GM19395 (cell line): ENCODE measurements around the gene HPX.

Experiments used
- ATAC-seq: cut with Tn5 transposase; IDR thresholded peaks from one replicate; pipeline ENCODE4 v1.9.1; 2021; ENCODE audit warnings: mild to moderate bottlenecking, moderate library complexity; ENCODE audit not compliant: unreplicated experiment

Gene HPX

DNA sequence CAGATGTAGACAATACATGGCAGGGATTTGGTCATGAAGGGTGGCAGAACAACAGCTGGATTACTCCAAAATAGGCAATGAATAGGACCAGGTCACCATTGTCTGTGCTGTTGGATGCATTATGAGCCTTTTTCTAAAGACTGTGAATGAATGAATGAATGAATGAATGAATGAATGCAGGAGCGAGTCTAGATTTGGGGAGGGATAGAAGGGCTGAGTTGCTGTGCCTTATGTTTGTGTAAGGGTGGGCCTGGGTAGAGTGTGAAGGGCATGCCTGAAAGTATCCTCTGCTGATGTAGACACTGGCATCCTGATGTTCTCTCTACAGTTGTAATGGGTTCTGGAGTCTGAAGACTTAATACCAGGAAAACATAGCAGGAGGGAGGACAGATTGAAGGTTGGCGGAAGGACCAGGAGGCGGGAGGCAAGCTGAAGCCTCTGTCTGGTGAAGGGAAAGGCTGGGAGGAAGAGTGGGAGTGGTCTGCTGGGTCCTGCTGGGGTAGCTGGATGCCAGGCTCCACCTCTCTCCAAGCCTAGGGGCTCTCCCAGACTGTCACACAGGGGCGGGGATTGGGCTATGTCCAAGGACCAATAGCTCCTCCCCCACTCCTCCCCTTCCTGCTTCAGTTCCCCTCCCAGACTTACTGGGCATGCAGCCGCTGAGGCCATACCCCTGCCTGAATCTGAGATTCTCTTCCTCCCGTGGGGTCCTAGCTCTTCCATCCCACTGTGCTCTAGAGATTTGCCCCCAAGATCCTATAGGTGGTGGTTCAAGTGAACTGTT is 28.1 kb upstream of the HPX start:
- ATAC-seq, result peak; percentile 65

DNA sequence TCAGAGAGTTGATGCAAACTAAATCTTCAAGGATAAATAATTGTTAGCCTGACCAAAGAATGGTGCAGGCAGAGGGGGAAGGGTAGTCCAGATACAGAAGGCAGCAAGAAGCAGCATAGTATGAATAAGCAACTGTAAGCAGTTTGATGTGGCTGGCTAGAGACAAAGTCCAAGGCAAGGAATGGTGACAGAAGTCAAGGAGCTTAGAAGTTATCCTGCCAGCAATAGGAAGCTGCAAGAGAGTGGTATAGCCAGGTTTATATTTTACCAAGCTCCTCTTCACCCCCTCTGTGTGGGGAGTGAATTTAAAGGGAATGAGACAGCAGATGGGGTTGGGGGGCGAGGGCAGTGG is 18.3 kb upstream of the HPX start:
- ATAC-seq, result no peak

GRCh38 chr11:6458352-6459098 is 17.7 kb upstream of the HPX start:
- no peak for ATAC-seq

DNA sequence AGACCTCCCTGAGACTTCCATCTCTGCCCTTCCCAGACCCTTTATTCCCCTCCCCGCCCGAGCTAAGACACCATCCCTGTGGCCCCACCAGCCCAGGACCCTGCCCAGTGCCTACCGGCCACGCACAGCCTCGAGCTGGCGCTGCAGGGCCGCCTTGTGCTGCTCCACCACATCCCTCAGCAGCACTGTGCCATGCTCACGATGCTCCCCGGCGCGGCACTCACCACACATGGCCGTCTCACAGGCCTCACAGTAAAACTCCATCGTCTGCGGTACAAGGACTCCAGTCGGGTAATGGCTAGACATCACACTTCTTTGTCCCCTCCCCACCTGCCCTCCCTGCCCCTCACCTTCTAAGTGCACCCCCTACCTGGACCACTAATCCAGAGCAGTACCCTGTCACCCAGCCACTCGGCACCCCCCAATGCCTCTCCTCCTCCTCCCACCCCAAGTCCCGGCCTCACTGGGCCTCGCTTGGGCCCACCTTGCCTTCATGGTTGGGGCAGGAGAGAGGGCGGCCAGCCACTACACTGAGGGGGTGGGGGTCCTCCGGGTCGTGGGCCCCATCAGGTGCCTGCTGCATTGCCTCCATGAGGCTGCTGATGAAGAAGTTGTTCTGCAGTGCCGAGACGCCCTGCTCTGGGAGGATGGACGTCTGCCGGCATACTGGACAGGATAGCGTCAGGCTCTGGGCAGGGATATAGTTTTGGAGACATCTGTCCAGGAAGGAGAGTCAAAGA is 17.0 kb upstream of the HPX start:
- no peak for ATAC-seq

DNA sequence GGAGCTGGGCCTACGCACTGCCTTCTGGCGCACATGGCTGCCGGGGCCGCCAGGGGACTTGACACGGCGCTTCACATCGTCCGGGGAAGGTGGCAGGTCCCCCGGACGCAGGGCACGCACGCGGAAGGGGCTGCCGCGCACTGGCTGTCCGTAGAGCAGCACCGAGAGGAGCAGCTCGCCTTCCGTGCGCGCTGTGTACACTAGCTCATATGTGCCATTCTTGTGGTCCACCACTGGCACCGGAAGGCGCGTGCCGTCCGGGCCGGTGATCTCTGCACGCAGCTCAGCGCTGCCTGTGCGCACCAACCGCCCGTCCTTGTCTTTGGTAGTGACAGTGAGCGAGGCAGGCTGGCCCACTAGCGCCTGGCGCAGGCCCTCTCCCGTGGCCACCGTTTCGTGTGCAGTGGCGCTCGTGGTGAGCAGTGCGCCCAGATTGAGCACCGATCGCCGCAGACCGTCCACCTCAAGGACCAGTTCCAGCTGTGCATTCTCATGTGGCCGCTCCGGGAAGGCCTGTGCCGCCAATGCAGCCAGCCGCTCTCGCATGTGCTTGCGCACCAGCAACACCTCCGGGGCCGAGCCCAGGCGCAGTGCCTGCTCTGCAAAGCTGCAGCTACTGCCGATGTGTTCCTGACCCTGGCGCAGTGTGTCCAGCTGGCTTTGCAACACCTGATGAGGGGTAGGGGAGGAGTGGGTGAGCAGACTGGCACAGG is 15.7 kb upstream of the HPX start:
- no peak for ATAC-seq

- ATAC-seq, result no peak
Measured at GRCh38 chr11:6455070-6455469, 14.3 kb upstream of the HPX start.

GRCh38 chr11:6453152-6453551 is 12.4 kb upstream of the HPX start:
- no peak for ATAC-seq

DNA sequence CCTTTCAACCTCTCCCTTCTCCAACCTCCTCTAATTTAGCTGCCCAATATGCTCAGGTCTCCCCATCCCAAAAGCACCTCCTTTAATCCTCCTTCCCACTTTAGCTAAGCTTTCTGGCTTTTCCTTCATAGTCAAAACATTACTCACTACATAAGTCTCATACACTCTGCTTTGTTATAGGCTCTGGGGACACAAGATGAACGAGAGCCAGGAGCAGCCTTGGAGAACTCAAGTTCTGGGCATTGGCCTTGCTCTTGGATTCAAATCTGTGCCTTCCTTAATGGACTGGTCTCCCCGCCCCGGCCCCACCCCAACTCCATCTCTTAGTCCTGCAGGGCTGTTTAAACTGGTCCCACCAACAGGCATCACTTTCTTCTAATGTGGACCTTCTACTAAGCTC is 11.4 kb upstream of the HPX start:
- no peak for ATAC-seq

- no peak for ATAC-seq
Measured at GRCh38 chr11:6448574-6448973, 7.8 kb upstream of the HPX start.

DNA sequence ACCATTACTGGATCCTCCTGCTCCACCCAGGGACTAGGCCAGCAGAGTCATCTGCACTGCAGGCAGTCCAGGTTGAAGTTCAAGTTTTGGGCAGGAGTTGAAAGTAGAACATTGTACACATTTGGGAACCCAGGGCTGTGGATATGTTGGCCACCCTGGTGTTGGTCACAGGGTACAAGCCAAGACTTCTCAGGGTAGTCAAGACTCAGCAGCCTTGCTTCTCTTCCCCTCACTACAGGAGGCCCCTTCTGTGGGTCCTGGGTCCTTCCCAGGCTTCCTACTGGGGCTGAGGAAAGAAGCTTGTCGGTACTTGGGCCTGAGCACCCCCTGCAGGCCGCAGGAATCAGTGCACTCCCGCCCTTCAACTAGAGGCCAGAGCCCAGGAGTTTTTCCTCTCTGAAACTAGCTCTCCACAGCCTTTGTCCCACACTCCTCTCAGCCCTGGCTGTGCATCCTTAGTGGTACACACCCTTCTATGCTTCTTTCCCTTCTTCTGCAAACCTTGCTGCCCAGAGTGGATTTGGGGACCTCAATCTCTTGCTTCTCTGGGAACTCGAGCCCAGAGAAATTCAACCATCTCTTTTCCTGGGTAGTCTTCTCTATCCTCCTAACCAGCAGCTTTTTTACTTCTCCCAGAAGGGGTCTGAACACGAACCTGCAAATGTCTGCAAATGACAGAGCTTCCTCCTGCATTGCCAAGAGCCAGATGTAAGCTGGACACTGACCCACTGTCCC is 2.6 kb upstream of the HPX start:
- ATAC-seq, result peak; percentile 84

- ATAC-seq, result no peak
Measured at GRCh38 chr11:6442441-6442840, 1.7 kb upstream of the HPX start.

- no peak for ATAC-seq
Measured at GRCh38 chr11:6438979-6439571, 1.7 kb downstream of the HPX start.

GRCh38 chr11:6437993-6438392 is 2.8 kb downstream of the HPX start:
- ATAC-seq, result no peak

DNA sequence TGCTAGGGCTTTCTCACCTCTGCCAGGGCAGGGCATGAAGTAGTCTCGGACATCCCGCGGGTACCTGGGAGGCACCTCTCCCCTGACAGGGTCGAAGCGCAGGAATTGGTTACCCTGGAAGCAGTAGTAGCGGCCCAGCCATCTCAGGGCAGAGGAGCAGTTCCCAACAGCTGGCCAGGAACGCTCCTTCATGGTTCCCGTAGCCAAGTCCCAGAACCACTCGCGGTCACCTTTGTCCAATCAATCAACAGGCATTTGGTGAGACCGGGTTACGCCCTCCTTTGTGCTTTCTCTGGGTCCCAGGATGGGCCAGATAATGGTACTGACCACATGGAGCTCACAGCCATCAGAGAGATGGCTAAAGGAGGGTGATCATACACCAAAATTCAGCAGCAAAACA is 3.4 kb downstream of the HPX start:
- ATAC-seq, result no peak

DNA sequence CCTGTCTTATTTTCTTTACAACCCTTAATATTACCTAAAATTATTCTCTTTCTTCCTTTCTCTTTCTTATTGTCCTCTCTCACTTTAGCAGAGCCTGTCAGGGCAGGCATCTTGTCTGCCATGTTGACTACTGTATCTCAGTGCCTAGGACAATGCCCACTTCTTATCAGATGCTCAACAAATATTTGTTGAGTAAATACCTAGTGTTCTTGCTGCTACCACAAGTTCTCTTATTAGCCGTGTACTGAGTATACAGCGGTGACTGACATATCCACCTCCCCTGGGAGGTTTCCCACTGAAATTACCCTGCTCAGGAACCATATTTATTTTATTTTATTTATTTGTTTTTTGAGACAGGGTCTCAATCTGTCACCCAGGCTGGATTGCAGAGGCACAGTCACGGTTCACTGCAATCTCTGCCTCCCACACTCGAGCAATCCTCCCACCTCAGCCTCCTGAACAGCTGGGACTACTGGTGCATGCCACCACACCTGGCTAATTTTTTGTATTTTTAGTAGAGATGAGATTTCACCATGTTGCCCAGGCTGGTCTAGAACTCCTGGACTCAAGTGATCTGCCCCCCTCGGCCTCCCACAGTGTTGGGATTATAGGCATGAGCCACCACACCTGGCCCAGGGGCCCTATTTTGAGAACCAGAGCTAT is 6.7 kb downstream of the HPX start:
- ATAC-seq, result no peak

DNA sequence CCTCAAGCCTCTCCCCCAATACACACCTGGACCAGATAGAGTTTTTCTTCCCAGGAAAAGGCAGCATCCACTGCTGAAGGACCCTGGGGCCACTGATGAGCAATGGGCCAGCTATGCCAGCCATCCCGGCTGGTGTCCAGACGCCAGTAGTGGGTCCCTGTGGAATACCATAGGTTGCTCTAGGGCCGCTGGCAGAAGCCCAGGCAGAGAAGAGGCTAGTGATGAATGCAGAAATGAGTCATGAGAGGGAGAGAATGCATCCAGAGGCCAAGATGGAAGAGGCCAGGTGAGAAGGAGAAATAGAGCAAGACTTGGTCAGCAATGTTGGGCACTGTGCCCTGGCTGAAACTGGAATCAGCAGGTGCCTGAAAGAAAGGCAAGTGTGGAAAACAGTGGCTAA is 8.9 kb downstream of the HPX start:
- no peak for ATAC-seq

DNA sequence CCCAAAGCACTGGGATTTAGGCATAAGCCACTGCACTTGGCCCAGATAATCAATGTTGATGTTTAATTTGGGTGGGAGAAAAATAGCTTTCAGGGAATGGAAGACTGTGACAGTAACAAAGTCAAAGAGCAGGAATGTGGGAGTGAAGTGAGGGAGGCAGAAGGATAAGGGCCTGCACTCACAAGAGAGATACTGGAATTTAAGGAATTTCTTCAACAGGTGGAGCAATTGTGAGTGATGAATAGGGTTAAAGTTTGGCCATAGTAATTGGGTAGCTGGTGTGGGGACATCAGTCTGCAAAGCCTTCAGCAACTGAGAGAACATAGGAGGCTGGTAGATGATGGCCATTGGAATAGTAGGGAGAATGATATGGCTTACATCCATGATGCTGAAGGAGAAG is 13.3 kb downstream of the HPX start:
- no peak for ATAC-seq

DNA sequence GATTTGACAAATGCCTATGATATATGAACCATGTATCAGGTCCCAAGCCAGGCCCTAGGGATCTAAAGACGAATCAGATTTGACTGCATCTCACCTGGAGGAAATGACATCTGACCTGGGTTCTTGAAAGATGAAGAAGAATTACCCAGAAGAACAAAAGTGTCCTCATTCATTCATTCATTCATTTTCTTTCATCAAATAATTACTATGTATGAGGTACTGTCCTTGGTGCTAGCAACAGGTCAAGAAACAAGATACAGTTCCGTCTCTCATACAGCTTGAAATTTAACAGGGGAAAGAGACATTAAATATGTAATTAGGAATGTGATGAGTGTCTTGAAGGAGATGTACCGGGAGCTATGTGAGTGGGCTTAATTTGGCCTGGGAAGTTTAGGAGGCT is 20.1 kb downstream of the HPX start:
- ATAC-seq, result no peak

DNA sequence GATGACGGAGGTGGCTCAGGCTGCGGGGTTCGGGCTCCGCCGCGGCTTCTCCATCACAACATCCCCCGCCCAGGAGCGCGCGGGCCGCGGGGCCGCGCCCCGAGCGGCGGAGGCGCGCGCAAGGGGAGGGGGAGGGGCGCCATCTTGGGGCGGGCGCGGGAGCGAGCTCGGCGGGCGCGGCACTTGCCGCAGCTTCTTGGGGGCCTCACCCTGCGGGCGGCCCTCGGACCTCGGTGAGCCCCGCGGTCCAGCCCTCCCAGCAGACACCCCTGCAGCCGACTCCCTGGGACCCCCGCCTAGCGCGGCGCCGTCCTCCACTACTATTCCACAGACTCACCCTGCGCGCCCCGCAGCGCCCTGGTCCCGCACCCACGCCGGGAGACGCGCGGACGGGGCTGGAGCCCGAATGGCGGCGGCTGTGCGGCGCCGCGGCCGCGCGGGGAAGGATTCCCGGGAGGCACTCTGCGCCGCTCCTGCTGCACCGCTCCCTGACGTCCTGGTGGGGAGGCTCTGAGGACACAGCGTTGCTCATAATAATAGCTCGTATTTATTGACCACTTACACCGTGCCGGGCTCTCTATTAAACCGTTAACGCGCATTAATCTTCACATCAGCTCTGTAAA is 21.7 kb downstream of the HPX start, which contains the start of gene APBB1:
Gene APBB1, minus strand, starts transcription at position 86 of the 623 bp plus-strand sequence. CDS start 7,747 bp downstream, outside the sequence.
- ATAC-seq, result peak; percentile 70
